Activated CD4-positive, CD25-positive, alpha-beta regulatory T cell (primary cell): ENCODE data around the gene POM121.
"Not testable (repeated sequence)": the region's sequence is repeated elsewhere in the genome, so short reads cannot be mapped to it uniquely, and the experiment has no call there.

Experiments used
- DNase-seq, 4 experiments: peaks; one replicate each; lab custom pipeline; 2025; lab: John Stamatoyannopoulos, UW

Gene POM121

DNA sequence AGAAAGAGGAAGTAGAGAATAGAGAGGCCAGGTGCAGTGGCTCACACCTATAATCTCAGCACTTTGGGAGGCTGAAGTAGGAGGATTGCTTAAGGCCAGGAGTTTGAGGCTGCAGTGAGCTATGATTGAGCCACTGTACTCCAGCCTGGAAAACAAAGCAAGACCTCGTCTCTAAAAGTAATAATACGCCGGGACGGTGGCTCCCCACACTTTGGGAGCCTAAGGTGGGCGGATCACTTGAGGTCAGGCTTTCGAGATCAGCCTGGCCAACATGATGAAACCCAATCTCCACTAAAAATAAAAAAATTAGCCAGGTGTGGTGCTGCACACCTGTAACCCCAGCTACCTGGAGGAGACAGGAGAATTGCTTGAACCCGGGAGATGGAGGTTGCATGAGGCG is 70.6 kb downstream of the POM121 start:
- not testable (repeated sequence) for DNase-seq

DNA sequence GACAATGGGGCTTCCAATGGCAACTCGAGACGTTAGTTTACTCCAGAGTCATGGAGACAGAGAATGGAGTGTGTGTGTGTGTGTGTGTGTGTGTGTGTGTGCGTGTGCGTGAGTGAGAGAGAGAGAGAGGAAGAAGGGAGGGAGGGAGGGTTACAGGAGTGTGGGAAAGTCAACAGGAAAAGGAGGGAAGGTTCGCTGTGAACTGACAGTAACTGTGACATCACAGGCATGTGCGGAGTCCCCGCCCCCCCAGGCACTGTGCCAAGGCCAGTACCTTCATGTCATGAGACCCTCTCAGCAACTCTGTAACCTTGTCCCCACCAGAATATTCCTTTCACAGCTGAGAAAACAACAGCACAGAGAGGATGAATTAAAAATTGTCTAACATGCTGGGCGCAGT is 72.6 kb downstream of the POM121 start:
- not testable (repeated sequence) for DNase-seq

DNA sequence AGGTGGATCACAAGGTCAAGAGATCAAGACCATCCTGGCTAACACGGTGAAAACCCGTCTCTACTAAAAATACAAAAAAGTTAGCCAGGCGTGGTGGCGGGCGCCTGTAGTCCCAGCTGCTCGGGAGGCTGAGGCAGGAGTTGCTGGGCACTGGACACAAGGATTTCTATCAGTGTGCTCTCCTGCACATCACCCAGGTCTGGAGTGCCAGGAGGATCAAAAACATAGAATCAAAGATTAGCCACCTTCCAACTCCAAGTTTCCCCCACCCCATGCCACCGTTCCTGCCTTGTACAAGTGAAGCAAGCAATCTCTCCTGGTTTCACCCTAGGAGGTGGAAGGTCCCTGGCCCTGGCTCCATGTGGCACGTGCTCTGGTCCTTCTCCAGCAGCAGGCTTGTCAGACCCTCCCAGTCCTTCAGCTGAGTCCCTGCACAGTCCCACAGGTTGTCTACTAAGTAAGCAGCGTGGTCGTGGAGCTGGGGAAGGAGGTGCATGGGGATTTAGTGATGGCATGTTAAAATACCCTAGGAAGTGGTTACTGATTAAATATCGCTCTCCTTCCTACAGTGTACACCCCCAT is 73.1 kb downstream of the POM121 start:
- not testable (repeated sequence) for DNase-seq
